Neural progenitor cell (in vitro differentiated cells): ENCODE measurements around the gene NUDT21. TPM values are rescaled to one million over a fixed set of nuclear protein-coding genes. Genes with fewer than 3 reads are reported as not detected.

Source experiments
- DNase-seq: peaks from one replicate; pipeline ENCODE4 v3.0.0-alpha.2; 2016; ENCODE audit warnings: low spot score
- H2AFZ ChIP-seq: fragments of 200-600 bp; sonication (generic); replicated peaks from 2 replicates; pipeline ENCODE4 v1.6.1; 2016; ENCODE audit warnings: antibody characterized with exemption
- H3F3A ChIP-seq: fragments of 200-600 bp; sonication (generic); 2 replicates; pipeline ENCODE4 v1.6.1; 2016; ENCODE audit warnings: antibody characterized with exemption, low read depth
- H3K27ac ChIP-seq: fragments of 200-600 bp; sonication (generic); 2 replicates; pipeline ENCODE4 v1.5.1; 2016; ENCODE audit warnings: mild to moderate bottlenecking
- H3K27me3 ChIP-seq: fragments of 200-600 bp; sonication (generic); 2 replicates; pipeline ENCODE4 v1.6.1; 2016; ENCODE audit warnings: mild to moderate bottlenecking, moderate library complexity
- H3K36me3 ChIP-seq: fragments of 200-600 bp; sonication (generic); 2 replicates; pipeline ENCODE4 v1.5.1; 2016
- H3K4me1 ChIP-seq: fragments of 200-600 bp; sonication (generic); 2 replicates; pipeline ENCODE4 v1.6.1; 2016; ENCODE audit warnings: mixed run types
- H3K4me2 ChIP-seq: fragments of 200-600 bp; sonication (generic); 2 replicates; pipeline ENCODE4 v1.6.1; 2016
- H3K4me3 ChIP-seq: fragments of 200-600 bp; sonication (generic); 2 replicates; pipeline ENCODE4 v1.5.1; 2016
- H3K79me2 ChIP-seq: fragments of 200-600 bp; sonication (generic); 2 replicates; pipeline ENCODE4 v1.6.1; 2016; ENCODE audit warnings: low read depth
- H3K9ac ChIP-seq: fragments of 200-600 bp; sonication (generic); 2 replicates; pipeline ENCODE4 v1.6.1; 2016
- H3K9me3 ChIP-seq: fragments of 200-600 bp; sonication (generic); 2 replicates; pipeline ENCODE4 v1.5.1; 2016; ENCODE audit warnings: low read depth
- H4K20me1 ChIP-seq: fragments of 200-600 bp; sonication (generic); 2 replicates; pipeline ENCODE4 v1.6.1; 2016; ENCODE audit warnings: low read depth
- H3K27ac Mint-ChIP-seq: 3 replicates; pipeline ENCODE4 v1.8.0; 2021; ENCODE audit warnings: mixed read lengths
- H3K27me3 Mint-ChIP-seq: 2 replicates; pipeline ENCODE4 v1.8.0; 2022; ENCODE audit warnings: low read depth, mild to moderate bottlenecking, inconsistent platforms, moderate library complexity, mixed read lengths; ENCODE audit not compliant: insufficient read depth
- H3K36me3 Mint-ChIP-seq: 3 replicates; pipeline ENCODE4 v1.8.0; 2021; ENCODE audit warnings: mixed read lengths
- H3K4me1 Mint-ChIP-seq: 3 replicates; pipeline ENCODE4 v1.8.0; 2021; ENCODE audit warnings: mixed read lengths
- H3K4me3 Mint-ChIP-seq: 3 replicates; pipeline ENCODE4 v1.8.0; 2021; ENCODE audit warnings: mild to moderate bottlenecking, moderate library complexity, mixed read lengths
- H3K9me3 Mint-ChIP-seq: 3 replicates; pipeline ENCODE4 v1.8.0; 2020; ENCODE audit warnings: mixed read lengths
- CTCF ChIP-seq: fragments of 200-600 bp; sonication (generic); IDR thresholded peaks from 2 replicates; pipeline ENCODE4 v1.5.1; 2017; ENCODE audit warnings: antibody characterized with exemption, mild to moderate bottlenecking
- EZH2 ChIP-seq: fragments of 200-600 bp; sonication (generic); IDR thresholded peaks from 2 replicates; pipeline ENCODE4 v1.6.1; 2017; ENCODE audit warnings: antibody characterized with exemption, mild to moderate bottlenecking, moderate library complexity
- EZH2phosphoT487 ChIP-seq: fragments of 200-600 bp; sonication (generic); IDR thresholded peaks from 2 replicates; pipeline ENCODE4 v1.6.1; 2017; ENCODE audit warnings: antibody characterized with exemption
- total RNA-seq: library from RNA; depleted of rRNA; stranded (reverse); fragments of >200 nt; gene quantifications from 2 replicates; pipeline ENCODE4 v1.2.3, GENCODE V29; 2015; ENCODE audit warnings: low replicate concordance

The NUDT21 gene
- total RNA-seq, 1 donor from 2014 or later: 256 TPM

- Histone ChIP-seq H3K27ac (no peak overlapping the region), H3K27me3 (peaks cover 15% of the 10 kb centered on the region), H3K9me3 (no peaks in the 10 kb centered on the region), H3K4me1 (peaks cover 21% of the 10 kb centered on the region), H2AFZ (peak overlapping the region; percentile 86), H3F3A (peaks cover 39% of the 10 kb centered on the region), H3K79me2 (peaks cover 49% of the 10 kb centered on the region), H4K20me1 (peaks cover 59% of the 10 kb centered on the region), H3K36me3 (no peaks in the 10 kb centered on the region), H3K9ac (peak overlapping the region; percentile 54), H3K4me3 (peak overlapping the region; percentile 93), H3K4me2 (peak overlapping the region; percentile 88)
- Mint-ChIP-seq H3K27me3 (peaks cover 5% of the 10 kb centered on the region), H3K27ac (peak overlapping the region; percentile 95), H3K4me3 (peak overlapping the region; percentile 99), H3K9me3 (no peaks in the 10 kb centered on the region), H3K36me3 (no peaks in the 10 kb centered on the region), H3K4me1 (peaks cover 35% of the 10 kb centered on the region)
- no peak for TF ChIP-seq EZH2phosphoT487
- no peak for TF ChIP-seq EZH2
- TF ChIP-seq CTCF: no peak
- no peak for DNase-seq
Measured at GRCh38 chr16:56424791-56425438, 26.2 kb downstream of the NUDT21 start.

- Histone ChIP-seq H3K27ac (no peak overlapping the region), H3K36me3 (no peaks in the 10 kb centered on the region), H2AFZ (peak overlapping the region; percentile 86), H3K4me2 (peak overlapping the region; percentile 88), H3F3A (peaks cover 39% of the 10 kb centered on the region), H3K27me3 (peaks cover 15% of the 10 kb centered on the region), H3K79me2 (peaks cover 54% of the 10 kb centered on the region), H3K9ac (peak overlapping the region; percentile 54), H3K9me3 (no peaks in the 10 kb centered on the region), H3K4me1 (peaks cover 21% of the 10 kb centered on the region), H4K20me1 (peaks cover 59% of the 10 kb centered on the region), H3K4me3 (peak overlapping the region; percentile 93)
- no peaks in the 10 kb centered on the region for H3K36me3 Mint-ChIP-seq
- no peak for DNase-seq
- H3K4me1 Mint-ChIP-seq: peaks cover 35% of the 10 kb centered on the region
- peak overlapping the region; percentile 95 for H3K27ac Mint-ChIP-seq
- H3K27me3 Mint-ChIP-seq: peaks cover 5% of the 10 kb centered on the region
- peak overlapping the region; percentile 99 for H3K4me3 Mint-ChIP-seq
- no peaks in the 10 kb centered on the region for H3K9me3 Mint-ChIP-seq
- no peak for TF ChIP-seq EZH2phosphoT487
- TF ChIP-seq CTCF: no peak
- TF ChIP-seq EZH2: peak; percentile 17
Measured at GRCh38 chr16:56424404-56424764, 26.7 kb downstream of the NUDT21 start.

GRCh38 chr16:56423584-56424403 lies 27.3 kb downstream of the NUDT21 start:
- TF ChIP-seq CTCF: no peak
- Mint-ChIP-seq H3K9me3 (no peaks in the 10 kb centered on the region), H3K36me3 (no peaks in the 10 kb centered on the region), H3K4me1 (peaks cover 35% of the 10 kb centered on the region), H3K27me3 (peaks cover 5% of the 10 kb centered on the region), H3K4me3 (peak overlapping the region; percentile 99), H3K27ac (peak overlapping the region; percentile 95)
- Histone ChIP-seq H2AFZ (no peak overlapping the region), H3K4me3 (peak overlapping the region; percentile 93), H3K36me3 (no peaks in the 10 kb centered on the region), H3K9me3 (no peaks in the 10 kb centered on the region), H3F3A (peaks cover 39% of the 10 kb centered on the region), H3K27ac (no peak overlapping the region), H3K79me2 (peaks cover 60% of the 10 kb centered on the region), H3K27me3 (peaks cover 15% of the 10 kb centered on the region), H3K9ac (no peak overlapping the region), H3K4me2 (peak overlapping the region; percentile 88), H3K4me1 (peaks cover 21% of the 10 kb centered on the region), H4K20me1 (peaks cover 58% of the 10 kb centered on the region)
- no peak for DNase-seq
